Astrocyte (in vitro differentiated cells and primary cell): Measurements from ENCODE around the gene GARIN3.

Experiments used
- EZH2 ChIP-seq: IDR thresholded peaks from 2 replicates; pipeline ENCODE4 v1.6.1; 2012; ENCODE audit warnings: mild to moderate bottlenecking, low read length, inconsistent platforms; ENCODE audit not compliant: insufficient read depth
- TF ChIP-seq, protein P1 (sequence below): IDR thresholded peaks from 2 replicates; pipeline ENCODE4 v1.5.1; 2011; ENCODE audit warnings: low read depth, mild to moderate bottlenecking, inconsistent platforms, low read length, moderate library complexity; ENCODE audit not compliant: insufficient read depth

DNA sequence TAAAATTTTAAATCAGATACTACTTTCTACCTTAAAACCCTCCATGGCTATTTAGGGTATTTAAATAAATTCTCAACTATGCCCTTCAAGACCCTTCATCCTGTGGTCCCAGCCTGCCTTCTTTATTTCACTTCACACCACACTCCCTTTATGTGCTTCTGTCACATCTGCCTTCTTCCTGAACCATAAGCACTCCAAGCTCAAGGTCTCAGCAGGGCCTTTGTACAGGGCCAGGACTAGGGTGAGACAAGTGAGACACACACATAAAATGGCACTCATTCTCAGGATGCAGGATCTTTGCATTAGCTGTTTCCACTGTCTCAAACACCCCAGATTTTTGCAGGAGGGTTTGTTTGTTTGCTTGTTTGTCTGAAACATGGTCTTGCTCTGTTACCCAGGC lies 22.2 kb upstream of the GARIN3 start:
- TF ChIP-seq, protein P1, sequence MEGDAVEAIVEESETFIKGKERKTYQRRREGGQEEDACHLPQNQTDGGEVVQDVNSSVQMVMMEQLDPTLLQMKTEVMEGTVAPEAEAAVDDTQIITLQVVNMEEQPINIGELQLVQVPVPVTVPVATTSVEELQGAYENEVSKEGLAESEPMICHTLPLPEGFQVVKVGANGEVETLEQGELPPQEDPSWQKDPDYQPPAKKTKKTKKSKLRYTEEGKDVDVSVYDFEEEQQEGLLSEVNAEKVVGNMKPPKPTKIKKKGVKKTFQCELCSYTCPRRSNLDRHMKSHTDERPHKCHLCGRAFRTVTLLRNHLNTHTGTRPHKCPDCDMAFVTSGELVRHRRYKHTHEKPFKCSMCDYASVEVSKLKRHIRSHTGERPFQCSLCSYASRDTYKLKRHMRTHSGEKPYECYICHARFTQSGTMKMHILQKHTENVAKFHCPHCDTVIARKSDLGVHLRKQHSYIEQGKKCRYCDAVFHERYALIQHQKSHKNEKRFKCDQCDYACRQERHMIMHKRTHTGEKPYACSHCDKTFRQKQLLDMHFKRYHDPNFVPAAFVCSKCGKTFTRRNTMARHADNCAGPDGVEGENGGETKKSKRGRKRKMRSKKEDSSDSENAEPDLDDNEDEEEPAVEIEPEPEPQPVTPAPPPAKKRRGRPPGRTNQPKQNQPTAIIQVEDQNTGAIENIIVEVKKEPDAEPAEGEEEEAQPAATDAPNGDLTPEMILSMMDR = no peak
- TF ChIP-seq EZH2 = no peak
